Thyroid gland (tissue), 4 donors: ENCODE measurements around the gene SLC38A11. TPM values are rescaled to one million over a fixed set of nuclear protein-coding genes. Genes with fewer than 3 reads are reported as not detected.

Source experiments
- DNase-seq, 2 donors: peaks; one replicate each; pipeline ENCODE4 v3.0.0-alpha.2; 2019
- H3K27ac ChIP-seq, 3 donors: fragments of 200-600 bp; sonication (generic); 1 replicate in 2 of 3; 2 replicates in 1 of 3; pipeline ENCODE4 v1.5.1; 2016 to 2019; ENCODE audit warnings: mild to moderate bottlenecking in 1 of 3, moderate library complexity in 1 of 3
- H3K27me3 ChIP-seq: fragments of 200-600 bp; sonication (generic); one replicate; pipeline ENCODE4 v1.5.1; 2019
- H3K36me3 ChIP-seq, 2 donors: fragments of 200-600 bp; sonication (generic); one replicate each; pipeline ENCODE4 v1.5.1; 2016 to 2019
- H3K4me1 ChIP-seq, 2 donors: fragments of 200-600 bp; sonication (generic); one replicate each; pipeline ENCODE4 v1.5.1; 2017 to 2019
- H3K4me3 ChIP-seq, 3 donors: fragments of 200-600 bp; sonication (generic); replicated peaks in 1 of 3; 1 replicate in 2 of 3; 2 replicates in 1 of 3; pipeline ENCODE4 v1.5.1; 2016; ENCODE audit warnings: mild to moderate bottlenecking in 1 of 3
- H3K9me3 ChIP-seq: fragments of 200-600 bp; sonication (generic); one replicate; pipeline ENCODE4 v1.5.1; 2017
- CTCF ChIP-seq, 6 experiments: fragments of 200-600 bp in 3 of 6; fragments of 450-650 bp in 3 of 6; sonication (generic) in 3 of 6; IDR thresholded peaks; one replicate each; pipeline ENCODE4 v1.5.1; 2016 to 2019; ENCODE audit warnings: antibody characterized with exemption in 6 of 6, mild to moderate bottlenecking in 2 of 6, inconsistent platforms in 1 of 6, moderate library complexity in 1 of 6
- POLR2A ChIP-seq, 2 donors: fragments of 450-650 bp; IDR thresholded peaks; one replicate each; pipeline ENCODE4 v1.6.1; 2017; ENCODE audit warnings: antibody characterized with exemption in 2 of 2, mild to moderate bottlenecking in 2 of 2, moderate library complexity in 1 of 2
- WGBS, 2 donors: methylation state at CpG; one replicate each; pipeline ENCODE4 v1.1.5; 2017; 5-methylcytosine and 5-hydroxymethylcytosine counted together
- intact Hi-C: fragments of 100-400 bp; cut with DNase I; formaldehyde crosslinking; loops from one replicate; pipeline ENCODE4 v1.15.1; 2023
- total RNA-seq, 4 donors: library from RNA; depleted of rRNA; stranded (reverse); fragments of >200 nt; gene quantifications; one replicate each; pipeline ENCODE4 v1.2.3, GENCODE V29; 2016

The SLC38A11 gene
- total RNA-seq, 4 donors from 2014 or later = 1.2 to 3.7 TPM; not detected in 2

- no peak overlapping the region for H3K27ac ChIP-seq
- WGBS, 2 donors = 89 to 95% methylated on average over 4 of the region's 4 CpGs
- no peaks in the 10 kb centered on the region for H3K4me1 ChIP-seq
- H3K36me3 ChIP-seq = no peaks in the 10 kb centered on the region
- TF ChIP-seq CTCF (IDR thresholded peaks at IDR 0.05) (no peak), POLR2A (IDR thresholded peaks at IDR 0.05) (no peak)
- no peaks in the 10 kb centered on the region for H3K27me3 ChIP-seq
- no peak for DNase-seq
- no peaks in the 10 kb centered on the region for H3K9me3 ChIP-seq
- intact Hi-C loops = no loop called here
- H3K4me3 ChIP-seq = no peak overlapping the region
These were observed 59.1 kb downstream of the SLC38A11 start for GRCh38 chr2:164896226-164896625.

- intact Hi-C loops = no loop called here
- no peak overlapping the region for H3K27ac ChIP-seq
- H3K4me3 ChIP-seq = no peak overlapping the region
- DNase-seq = no peak
- no peaks in the 10 kb centered on the region for H3K9me3 ChIP-seq
- no peaks in the 10 kb centered on the region for H3K4me1 ChIP-seq
- no peaks in the 10 kb centered on the region for H3K36me3 ChIP-seq
- no peaks in the 10 kb centered on the region for H3K27me3 ChIP-seq
- WGBS, 2 donors = 85 to 86% methylated on average over 5 of the region's 5 CpGs
- TF ChIP-seq CTCF (IDR thresholded peaks at IDR 0.05) = no peak
These were observed 63.9 kb downstream of the SLC38A11 start for GRCh38 chr2:164891460-164891859.

- WGBS, 2 donors = 55 to 62% methylated on average over 4 of the region's 4 CpGs
- no peaks in the 10 kb centered on the region for H3K36me3 ChIP-seq
- no peak for DNase-seq
- H3K4me1 ChIP-seq = no peaks in the 10 kb centered on the region
- no peak overlapping the region for H3K4me3 ChIP-seq
- TF ChIP-seq POLR2A (IDR thresholded peaks at IDR 0.05) (no peak), CTCF (IDR thresholded peaks at IDR 0.05) (no peak)
- H3K9me3 ChIP-seq = no peaks in the 10 kb centered on the region
- no peaks in the 10 kb centered on the region for H3K27me3 ChIP-seq
- no peak overlapping the region for H3K27ac ChIP-seq
- intact Hi-C loops = no loop called here
These were observed 64.8 kb downstream of the SLC38A11 start for GRCh38 chr2:164890544-164890943.

- TF ChIP-seq POLR2A (IDR thresholded peaks at IDR 0.05) (no peak), CTCF (IDR thresholded peaks at IDR 0.05) (no peak)
- H3K4me1 ChIP-seq = no peaks in the 10 kb centered on the region
- 80% methylated on average over 3 of the region's 3 CpGs for WGBS, 2 donors
- intact Hi-C loops = no loop called here
- H3K27me3 ChIP-seq = no peaks in the 10 kb centered on the region
- H3K27ac ChIP-seq = no peak overlapping the region
- no peaks in the 10 kb centered on the region for H3K9me3 ChIP-seq
- H3K4me3 ChIP-seq = no peak overlapping the region
- no peak for DNase-seq
- no peaks in the 10 kb centered on the region for H3K36me3 ChIP-seq
These were observed 66.7 kb downstream of the SLC38A11 start for GRCh38 chr2:164888592-164888991.

- TF ChIP-seq POLR2A (IDR thresholded peaks at IDR 0.05) = no peak
- TF ChIP-seq CTCF (IDR thresholded peaks at IDR 0.05) = no peak
- DNase-seq = no peak
- H3K27me3 ChIP-seq = no peaks in the 10 kb centered on the region
- H3K27ac ChIP-seq = no peak overlapping the region
- H3K4me3 ChIP-seq = no peak overlapping the region
- no peaks in the 10 kb centered on the region for H3K4me1 ChIP-seq
- H3K9me3 ChIP-seq = no peaks in the 10 kb centered on the region
- intact Hi-C loops = no loop called here
- no peaks in the 10 kb centered on the region for H3K36me3 ChIP-seq
- 83 to 89% methylated on average over 4 of the region's 4 CpGs for WGBS, 2 donors
These were observed 67.7 kb downstream of the SLC38A11 start for GRCh38 chr2:164887434-164888144.
